OCI-LY3 (cell line): Measurements from ENCODE around the gene BID.

Experiments used
- CTCF ChIP-seq: fragments of 200-600, 300-600 bp; sonication (generic); IDR thresholded peaks from 2 replicates; pipeline ENCODE4 v1.5.1; 2014; ENCODE audit warnings: antibody characterized with exemption, low read length, low read depth
- EZH2phosphoT487 ChIP-seq: fragments of 200-600 bp; shearing (Covaris generic); IDR thresholded peaks from 2 replicates; pipeline ENCODE4 v1.6.1; 2018; ENCODE audit warnings: antibody characterized with exemption, mixed run types, low read depth

DNA sequence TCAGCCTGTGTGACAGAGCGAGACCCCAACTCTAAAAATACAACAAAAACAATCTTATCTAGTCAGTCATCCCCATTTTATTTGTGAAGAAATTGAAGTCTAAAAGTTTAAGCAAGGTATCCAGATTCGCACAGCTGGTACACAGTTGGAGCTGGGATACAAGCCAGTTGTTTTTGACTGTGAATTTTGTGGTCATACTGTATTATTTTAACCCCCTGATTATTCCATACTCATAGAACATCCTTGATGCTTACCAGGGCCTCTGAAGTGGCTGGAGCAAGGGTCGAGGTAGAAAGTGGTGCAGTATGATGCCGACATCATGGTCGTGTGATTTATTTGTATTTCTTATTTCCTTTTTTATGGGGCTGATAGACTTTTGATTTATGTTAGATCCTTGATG is 50.0 kb downstream of the BID start:
- TF ChIP-seq CTCF (no peak), EZH2phosphoT487 (no peak)
